Measurements from ENCODE around the gene SYT13.
A peak's percentile ranks its signal among the peaks of the same experiment; 100 is the strongest.

SYT13 gene

GRCh38 chr11:45305874-45306623 is 19.9 kb upstream of the SYT13 start:
- DNase-seq (ENCODE audit: low read depth in 2 of 2) = no peak

GRCh38 chr11:45304992-45305335 is 18.8 kb upstream of the SYT13 start:
- no peak for DNase-seq (ENCODE audit: low read depth in 2 of 2)

GRCh38 chr11:45304111-45304991 is 18.2 kb upstream of the SYT13 start:
- DNase-seq (ENCODE audit: low read depth in 2 of 2) = no peak

- DNase-seq (ENCODE audit: low read depth in 2 of 2) = no peak
These were observed 17.2 kb upstream of the SYT13 start for GRCh38 chr11:45303316-45303715.

- DNase-seq (ENCODE audit: low read depth in 2 of 2) = no peak
These were observed 15.6 kb upstream of the SYT13 start for GRCh38 chr11:45301537-45302246.

GRCh38 chr11:45300715-45301114 is 14.6 kb upstream of the SYT13 start:
- no peak for DNase-seq (ENCODE audit: low read depth in 2 of 2)

- no peak for DNase-seq (ENCODE audit: low read depth in 2 of 2)
These were observed 12.6 kb upstream of the SYT13 start for GRCh38 chr11:45298718-45299117.

- DNase-seq (ENCODE audit: low read depth in 2 of 2) = no peak
These were observed 9.9 kb upstream of the SYT13 start for GRCh38 chr11:45296075-45296474.

GRCh38 chr11:45294499-45294898 is 8.4 kb upstream of the SYT13 start:
- DNase-seq (ENCODE audit: low read depth in 2 of 2) = no peak

GRCh38 chr11:45293566-45294192 is 7.5 kb upstream of the SYT13 start:
- DNase-seq (ENCODE audit: low read depth in 2 of 2) = peak; percentile 36 to 39

GRCh38 chr11:45290586-45290985 is 4.4 kb upstream of the SYT13 start:
- DNase-seq (ENCODE audit: low read depth in 2 of 2) = no peak

- DNase-seq (ENCODE audit: low read depth in 2 of 2) = no peak
These were observed 3.2 kb upstream of the SYT13 start for GRCh38 chr11:45289369-45289768.

- DNase-seq (ENCODE audit: low read depth in 2 of 2) = no peak
These were observed 2.2 kb upstream of the SYT13 start for GRCh38 chr11:45288339-45288738.

GRCh38 chr11:45287316-45287903 is 1.3 kb upstream of the SYT13 start:
- no peak for DNase-seq (ENCODE audit: low read depth in 2 of 2)

GRCh38 chr11:45285250-45285828 is 802 bp downstream of the SYT13 start:
- no peak for DNase-seq (ENCODE audit: low read depth in 2 of 2)

- DNase-seq (ENCODE audit: low read depth in 2 of 2) = no peak
These were observed 4.1 kb downstream of the SYT13 start for GRCh38 chr11:45282081-45282480.

- DNase-seq (ENCODE audit: low read depth in 2 of 2) = no peak
These were observed 5.7 kb downstream of the SYT13 start for GRCh38 chr11:45280449-45280848.

GRCh38 chr11:45279645-45280044 is 6.5 kb downstream of the SYT13 start:
- no peak for DNase-seq (ENCODE audit: low read depth in 2 of 2)

- no peak for DNase-seq (ENCODE audit: low read depth in 2 of 2)
These were observed 7.4 kb downstream of the SYT13 start for GRCh38 chr11:45278714-45279113.

- peak; percentile 25 to 30 for DNase-seq (ENCODE audit: low read depth in 2 of 2)
These were observed 10.3 kb downstream of the SYT13 start for GRCh38 chr11:45275828-45276227.

GRCh38 chr11:45274206-45274605 is 11.9 kb downstream of the SYT13 start:
- DNase-seq (ENCODE audit: low read depth in 2 of 2) = no peak
